HCT116 (cell line): ENCODE results near the gene GRM1. TPM values are rescaled to one million over a fixed set of nuclear protein-coding genes. Genes with fewer than 3 reads are reported as not detected.

Experiments used
- ATAC-seq: fragments of 200-7000 bp; cut with Tn5 transposase; 2 replicates; pipeline ENCODE4 v1.9.1; 2020; ENCODE audit warnings: mild to moderate bottlenecking, moderate library complexity
- BruUV-seq: library from RNA; stranded (reverse); fragments of 400-500 nt; replicated peaks from 2 replicates; lab custom pipeline; 2021; lab: Mats Ljungman, UMichigan
- CTCF ChIA-PET: fragments of 300-600 bp; sonication (Branson Sonifier 250); formaldehyde crosslinking; loops from one replicate; lab custom pipeline; 2021; ENCODE audit warnings: antibody characterized with exemption; lab: Charles Lee
- POLR2A ChIA-PET: fragments of 300-600, 350-600 bp; sonication (Branson Sonifier 250); formaldehyde crosslinking; loops from one replicate; lab custom pipeline; 2021; ENCODE audit warnings: antibody characterized with exemption; lab: Charles Lee
- RAD21 ChIA-PET, 2 experiments: fragments of 300-600 bp; sonication (Branson Sonifier 250); formaldehyde crosslinking; loops; one replicate each; lab custom pipeline; 2023; ENCODE audit warnings: low total read pairs in 2 of 2; ENCODE audit not compliant: uncharacterized antibody in 2 of 2, unreplicated experiment in 2 of 2, low non-redundant PET in 1 of 2; lab: Charles Lee
- DNase-seq: peaks from one replicate; pipeline ENCODE4 v3.0.0-alpha.2; 2010; ENCODE audit warnings: low read depth, low spot score
- H2AFZ ChIP-seq: fragments of 200-600 bp; shearing (Covaris generic), sonication (generic); 2 replicates; pipeline ENCODE4 v1.6.1; 2017; ENCODE audit warnings: low read depth, mixed run types, mixed read lengths, antibody characterized with exemption, low read length; ENCODE audit not compliant: poor library complexity, severe bottlenecking
- H3K27ac ChIP-seq: 2 replicates; pipeline ENCODE4 v1.5.1; 2012; ENCODE audit warnings: low read depth, low read length
- H3K27me3 ChIP-seq: fragments of 200-600 bp; sonication (generic); 2 replicates; pipeline ENCODE4 v1.6.1; 2016; ENCODE audit warnings: mixed run types, low read length, mixed read lengths; ENCODE audit not compliant: insufficient read depth
- H3K36me3 ChIP-seq, 2 experiments: fragments of 200-500 bp in 1 of 2; fragments of 200-600 bp in 1 of 2; sonication (Bioruptor generic) in 1 of 2; sonication (generic) in 1 of 2; 2 replicates each; pipeline versions ENCODE4 v1.5.1 to v1.6.1; 2014 to 2016; ENCODE audit warnings: low read length in 2 of 2, inconsistent platforms in 1 of 2, mixed read lengths in 1 of 2, mixed run types in 1 of 2; ENCODE audit not compliant: insufficient read depth in 2 of 2, control insufficient read depth in 1 of 2
- H3K4me1 ChIP-seq, 2 experiments: fragments of 200-600 bp in 1 of 2; sonication (generic) in 1 of 2; 2 replicates each; pipeline versions ENCODE4 v1.5.1 to v1.6.1; 2012 to 2017; ENCODE audit warnings: low read length in 2 of 2, inconsistent platforms in 1 of 2, mild to moderate bottlenecking in 1 of 2, mixed read lengths in 1 of 2, mixed run types in 1 of 2, moderate library complexity in 1 of 2; ENCODE audit not compliant: insufficient read depth in 2 of 2, control insufficient read depth in 1 of 2
- H3K4me2 ChIP-seq: fragments of 200-600 bp; sonication (generic); 2 replicates; pipeline ENCODE4 v1.6.1; 2017; ENCODE audit warnings: mixed run types, low read length, mixed read lengths
- H3K4me3 ChIP-seq, 2 experiments: fragments of 200-600 bp in 1 of 2; sonication (generic) in 1 of 2; replicated peaks in 1 of 2; 2 replicates each; pipeline ENCODE4 v1.5.1; 2011 to 2016; ENCODE audit warnings: low read length in 2 of 2, control low read depth in 1 of 2, low read depth in 1 of 2, mild to moderate bottlenecking in 1 of 2, mixed read lengths in 1 of 2, mixed run types in 1 of 2
- H3K79me2 ChIP-seq: fragments of 200-600 bp; sonication (generic); 2 replicates; pipeline ENCODE4 v1.6.1; 2017; ENCODE audit warnings: mild to moderate bottlenecking, mixed run types, low read length, moderate library complexity, mixed read lengths; ENCODE audit not compliant: insufficient read depth
- H3K9ac ChIP-seq: fragments of 200-600 bp; sonication (generic); 2 replicates; pipeline ENCODE4 v1.6.1; 2016; ENCODE audit warnings: low read length, mixed read lengths
- H3K9me2 ChIP-seq: fragments of 200-600 bp; sonication (generic), shearing (Covaris generic); 2 replicates; pipeline ENCODE4 v1.6.1; 2017; ENCODE audit warnings: mixed run types, mild to moderate bottlenecking, moderate library complexity; ENCODE audit not compliant: insufficient read depth
- H3K9me3 ChIP-seq, 2 experiments: fragments of 200-500 bp in 1 of 2; fragments of 200-600 bp in 1 of 2; sonication (Bioruptor generic) in 1 of 2; sonication (generic) in 1 of 2; 2 replicates each; pipeline ENCODE4 v1.6.1; 2014 to 2017; ENCODE audit warnings: low read length in 2 of 2, mixed read lengths in 2 of 2, inconsistent platforms in 1 of 2, low read depth in 1 of 2, mild to moderate bottlenecking in 1 of 2, mixed run types in 1 of 2, moderate library complexity in 1 of 2; ENCODE audit not compliant: control insufficient read depth in 1 of 2, insufficient read depth in 1 of 2
- H4K20me1 ChIP-seq: fragments of 200-600 bp; sonication (generic), shearing (Covaris generic); 2 replicates; pipeline ENCODE4 v1.6.1; 2017; ENCODE audit warnings: mixed run types, mild to moderate bottlenecking, moderate library complexity; ENCODE audit not compliant: insufficient read depth
- CBX3 ChIP-seq: IDR thresholded peaks from 2 replicates; pipeline ENCODE4 v1.6.1; 2012; ENCODE audit warnings: low read depth
- CEBPB ChIP-seq: IDR thresholded peaks from 2 replicates; pipeline ENCODE4 v1.6.1; 2012; ENCODE audit warnings: low read depth
- EGR1 ChIP-seq: IDR thresholded peaks from 2 replicates; pipeline ENCODE4 v1.6.1; 2012; ENCODE audit warnings: low read depth
- ELF1 ChIP-seq: IDR thresholded peaks from 2 replicates; pipeline ENCODE4 v1.6.1; 2012; ENCODE audit warnings: low read depth, borderline replicate concordance
- EZH2 ChIP-seq: fragments of 200-600 bp; sonication (generic); IDR thresholded peaks from 2 replicates; pipeline ENCODE4 v1.6.1; 2017; ENCODE audit warnings: antibody characterized with exemption, mixed run types
- EZH2phosphoT487 ChIP-seq: fragments of 200-600 bp; IDR thresholded peaks from 2 replicates; pipeline ENCODE4 v1.6.1; 2018; ENCODE audit warnings: antibody characterized with exemption, borderline replicate concordance
- FOSL1 ChIP-seq: IDR thresholded peaks from 2 replicates; pipeline ENCODE4 v1.6.1; 2012; ENCODE audit warnings: low read depth
- JUND ChIP-seq: IDR thresholded peaks from 2 replicates; pipeline ENCODE4 v1.6.1; 2012
- RAD21 ChIP-seq: IDR thresholded peaks from 2 replicates; pipeline ENCODE4 v1.6.1; 2012; ENCODE audit warnings: low read depth, mild to moderate bottlenecking
- SIN3A ChIP-seq: IDR thresholded peaks from 2 replicates; pipeline ENCODE4 v1.6.1; 2012; ENCODE audit warnings: low read depth
- SRF ChIP-seq: IDR thresholded peaks from 2 replicates; pipeline ENCODE4 v1.6.1; 2012; ENCODE audit warnings: low read depth
- ZNF274 ChIP-seq: fragments of 200-500 bp; sonication (Bioruptor generic); IDR thresholded peaks from 2 replicates; pipeline ENCODE4 v1.6.1; 2014; ENCODE audit warnings: mild to moderate bottlenecking, low read depth, low read length, inconsistent platforms
- intact Hi-C: fragments of 100-400 bp; cut with micrococcal nuclease; formaldehyde crosslinking; loops from 2 replicates; pipeline ENCODE4 v1.10.0; 2022
- total RNA-seq: library from RNA; stranded (reverse); gene quantifications from one replicate; pipeline ENCODE4 v1.2.1, GENCODE V29; 2021; ENCODE audit not compliant: unreplicated experiment
- TF ChIP-seq, protein P1 (sequence below), 3 experiments: fragments of 200-600 bp in 1 of 3; sonication (generic) in 1 of 3; IDR thresholded peaks in 2 of 3; conservative IDR thresholded peaks in 1 of 3; 2 replicates each; pipeline ENCODE4 v1.5.1; 2012 to 2017; ENCODE audit warnings: low read depth in 2 of 3, low read length in 2 of 3, antibody characterized with exemption in 1 of 3, borderline replicate concordance in 1 of 3, control low read depth in 1 of 3, mild to moderate bottlenecking in 1 of 3, mixed read lengths in 1 of 3, mixed run types in 1 of 3, moderate library complexity in 1 of 3; ENCODE audit not compliant: insufficient read depth in 1 of 3
- TF ChIP-seq, protein P2 (sequence below): IDR thresholded peaks from 2 replicates; pipeline ENCODE4 v1.6.1; 2012; ENCODE audit warnings: low read depth
- TF ChIP-seq, protein P3 (sequence below): IDR thresholded peaks from 2 replicates; pipeline ENCODE4 v1.6.1; 2012
- TF ChIP-seq, protein P4 (sequence below): IDR thresholded peaks from 2 replicates; pipeline ENCODE4 v1.6.1; 2011; ENCODE audit warnings: mild to moderate bottlenecking, low read length, moderate library complexity; ENCODE audit not compliant: insufficient replicate concordance; ENCODE audit errors: extremely low read depth
- TF ChIP-seq, protein P5 (sequence below): IDR thresholded peaks from 2 replicates; pipeline ENCODE4 v1.6.1; 2012

GRM1 gene
- total RNA-seq, 1 experiment from 2014 or later: not detected

DNA sequence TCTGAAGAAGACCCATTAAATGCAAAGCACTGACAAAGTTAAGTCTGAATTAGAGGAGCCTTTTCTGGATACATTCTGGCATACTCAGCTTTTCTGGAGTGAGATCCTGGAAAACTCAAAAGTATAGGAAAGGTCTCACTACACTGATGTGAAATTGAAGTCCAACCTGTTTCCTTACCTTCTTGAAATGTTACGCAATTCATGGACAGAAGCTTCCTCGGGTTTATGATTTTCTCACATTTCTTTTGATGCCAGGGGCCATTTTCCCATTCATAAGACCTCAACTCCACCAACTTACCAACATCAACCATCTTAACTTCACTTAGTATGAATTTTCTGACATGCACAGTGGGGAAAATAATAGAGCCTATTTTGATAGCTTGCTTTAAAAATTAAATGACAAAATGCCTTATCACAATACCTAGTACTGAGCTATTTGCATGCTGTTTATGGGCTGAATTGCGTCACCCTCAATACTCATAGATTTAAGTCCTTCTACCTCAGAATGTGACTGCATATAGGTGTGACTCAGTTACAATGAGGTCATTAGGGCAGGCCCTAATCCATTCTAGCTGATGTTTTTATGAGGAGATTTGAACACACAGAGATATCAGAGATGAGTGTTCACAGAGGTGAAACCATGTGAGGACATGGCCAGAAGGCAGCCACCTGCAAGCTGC, 441.4 kb downstream of the GRM1 start:
- Histone ChIP-seq H2AFZ (no peak overlapping the region), H3K36me3 (no peaks in the 10 kb centered on the region), H3K27me3 (no peaks in the 10 kb centered on the region), H3K27ac (no peak overlapping the region), H3K4me2 (no peak overlapping the region), H3K9me2 (no peaks in the 10 kb centered on the region), H3K9ac (no peak overlapping the region), H3K4me1 (no peaks in the 10 kb centered on the region), H4K20me1 (no peaks in the 10 kb centered on the region), H3K4me3 (no peak overlapping the region), H3K79me2 (no peaks in the 10 kb centered on the region), H3K9me3 (no peaks in the 10 kb centered on the region)
- TF ChIP-seq, protein P1, sequence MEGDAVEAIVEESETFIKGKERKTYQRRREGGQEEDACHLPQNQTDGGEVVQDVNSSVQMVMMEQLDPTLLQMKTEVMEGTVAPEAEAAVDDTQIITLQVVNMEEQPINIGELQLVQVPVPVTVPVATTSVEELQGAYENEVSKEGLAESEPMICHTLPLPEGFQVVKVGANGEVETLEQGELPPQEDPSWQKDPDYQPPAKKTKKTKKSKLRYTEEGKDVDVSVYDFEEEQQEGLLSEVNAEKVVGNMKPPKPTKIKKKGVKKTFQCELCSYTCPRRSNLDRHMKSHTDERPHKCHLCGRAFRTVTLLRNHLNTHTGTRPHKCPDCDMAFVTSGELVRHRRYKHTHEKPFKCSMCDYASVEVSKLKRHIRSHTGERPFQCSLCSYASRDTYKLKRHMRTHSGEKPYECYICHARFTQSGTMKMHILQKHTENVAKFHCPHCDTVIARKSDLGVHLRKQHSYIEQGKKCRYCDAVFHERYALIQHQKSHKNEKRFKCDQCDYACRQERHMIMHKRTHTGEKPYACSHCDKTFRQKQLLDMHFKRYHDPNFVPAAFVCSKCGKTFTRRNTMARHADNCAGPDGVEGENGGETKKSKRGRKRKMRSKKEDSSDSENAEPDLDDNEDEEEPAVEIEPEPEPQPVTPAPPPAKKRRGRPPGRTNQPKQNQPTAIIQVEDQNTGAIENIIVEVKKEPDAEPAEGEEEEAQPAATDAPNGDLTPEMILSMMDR (IDR thresholded peaks at IDR 0.05 in 2 of 3, conservative IDR thresholded peaks at IDR 0.05 in 1 of 3; ENCODE audit: borderline replicate concordance in 1 of 3, insufficient read depth in 1 of 3, low read depth in 2 of 3, low read length in 2 of 3): no peak
- TF ChIP-seq ELF1: no peak
- TF ChIP-seq, protein P2, sequence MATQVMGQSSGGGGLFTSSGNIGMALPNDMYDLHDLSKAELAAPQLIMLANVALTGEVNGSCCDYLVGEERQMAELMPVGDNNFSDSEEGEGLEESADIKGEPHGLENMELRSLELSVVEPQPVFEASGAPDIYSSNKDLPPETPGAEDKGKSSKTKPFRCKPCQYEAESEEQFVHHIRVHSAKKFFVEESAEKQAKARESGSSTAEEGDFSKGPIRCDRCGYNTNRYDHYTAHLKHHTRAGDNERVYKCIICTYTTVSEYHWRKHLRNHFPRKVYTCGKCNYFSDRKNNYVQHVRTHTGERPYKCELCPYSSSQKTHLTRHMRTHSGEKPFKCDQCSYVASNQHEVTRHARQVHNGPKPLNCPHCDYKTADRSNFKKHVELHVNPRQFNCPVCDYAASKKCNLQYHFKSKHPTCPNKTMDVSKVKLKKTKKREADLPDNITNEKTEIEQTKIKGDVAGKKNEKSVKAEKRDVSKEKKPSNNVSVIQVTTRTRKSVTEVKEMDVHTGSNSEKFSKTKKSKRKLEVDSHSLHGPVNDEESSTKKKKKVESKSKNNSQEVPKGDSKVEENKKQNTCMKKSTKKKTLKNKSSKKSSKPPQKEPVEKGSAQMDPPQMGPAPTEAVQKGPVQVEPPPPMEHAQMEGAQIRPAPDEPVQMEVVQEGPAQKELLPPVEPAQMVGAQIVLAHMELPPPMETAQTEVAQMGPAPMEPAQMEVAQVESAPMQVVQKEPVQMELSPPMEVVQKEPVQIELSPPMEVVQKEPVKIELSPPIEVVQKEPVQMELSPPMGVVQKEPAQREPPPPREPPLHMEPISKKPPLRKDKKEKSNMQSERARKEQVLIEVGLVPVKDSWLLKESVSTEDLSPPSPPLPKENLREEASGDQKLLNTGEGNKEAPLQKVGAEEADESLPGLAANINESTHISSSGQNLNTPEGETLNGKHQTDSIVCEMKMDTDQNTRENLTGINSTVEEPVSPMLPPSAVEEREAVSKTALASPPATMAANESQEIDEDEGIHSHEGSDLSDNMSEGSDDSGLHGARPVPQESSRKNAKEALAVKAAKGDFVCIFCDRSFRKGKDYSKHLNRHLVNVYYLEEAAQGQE: no peak
- no peak for TF ChIP-seq JUND
- no peak for TF ChIP-seq CBX3
- TF ChIP-seq FOSL1: no peak
- no peak for TF ChIP-seq ZNF274
- no peak for TF ChIP-seq EZH2phosphoT487
- TF ChIP-seq SRF: no peak
- no peak for TF ChIP-seq EZH2
- TF ChIP-seq SIN3A: no peak
- TF ChIP-seq, protein P3, sequence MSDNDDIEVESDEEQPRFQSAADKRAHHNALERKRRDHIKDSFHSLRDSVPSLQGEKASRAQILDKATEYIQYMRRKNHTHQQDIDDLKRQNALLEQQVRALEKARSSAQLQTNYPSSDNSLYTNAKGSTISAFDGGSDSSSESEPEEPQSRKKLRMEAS: no peak
- no peak for TF ChIP-seq EGR1
- TF ChIP-seq, protein P4, sequence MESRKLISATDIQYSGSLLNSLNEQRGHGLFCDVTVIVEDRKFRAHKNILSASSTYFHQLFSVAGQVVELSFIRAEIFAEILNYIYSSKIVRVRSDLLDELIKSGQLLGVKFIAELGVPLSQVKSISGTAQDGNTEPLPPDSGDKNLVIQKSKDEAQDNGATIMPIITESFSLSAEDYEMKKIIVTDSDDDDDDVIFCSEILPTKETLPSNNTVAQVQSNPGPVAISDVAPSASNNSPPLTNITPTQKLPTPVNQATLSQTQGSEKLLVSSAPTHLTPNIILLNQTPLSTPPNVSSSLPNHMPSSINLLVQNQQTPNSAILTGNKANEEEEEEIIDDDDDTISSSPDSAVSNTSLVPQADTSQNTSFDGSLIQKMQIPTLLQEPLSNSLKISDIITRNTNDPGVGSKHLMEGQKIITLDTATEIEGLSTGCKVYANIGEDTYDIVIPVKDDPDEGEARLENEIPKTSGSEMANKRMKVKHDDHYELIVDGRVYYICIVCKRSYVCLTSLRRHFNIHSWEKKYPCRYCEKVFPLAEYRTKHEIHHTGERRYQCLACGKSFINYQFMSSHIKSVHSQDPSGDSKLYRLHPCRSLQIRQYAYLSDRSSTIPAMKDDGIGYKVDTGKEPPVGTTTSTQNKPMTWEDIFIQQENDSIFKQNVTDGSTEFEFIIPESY: no peak
- TF ChIP-seq, protein P5, sequence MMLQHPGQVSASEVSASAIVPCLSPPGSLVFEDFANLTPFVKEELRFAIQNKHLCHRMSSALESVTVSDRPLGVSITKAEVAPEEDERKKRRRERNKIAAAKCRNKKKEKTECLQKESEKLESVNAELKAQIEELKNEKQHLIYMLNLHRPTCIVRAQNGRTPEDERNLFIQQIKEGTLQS: no peak
- TF ChIP-seq CEBPB: no peak
- no peak for TF ChIP-seq RAD21
- RAD21 ChIA-PET: no interaction called here
- ATAC-seq (no peak), DNase-seq (no peak)
- no TSS peak for BruUV-seq
- POLR2A ChIA-PET: no interaction called here
- CTCF ChIA-PET: no interaction called here
- intact Hi-C loops: no loop called here
